Heart left ventricle (tissue), 11 donors: ENCODE measurements around the gene METTL2A. TPM values are rescaled to one million over a fixed set of nuclear protein-coding genes. Genes with fewer than 3 reads are reported as not detected.

Experiments
- polyA plus RNA-seq, 2 donors: library from polyadenylated mRNA; stranded (reverse); fragments of 200-250 nt; gene quantifications; one replicate each; pipeline ENCODE4 v1.2.3, GENCODE V29; 2013
- total RNA-seq, 9 donors: library from RNA; depleted of rRNA in 2 of 9; stranded (reverse); fragments of >200 nt in 2 of 9; fragmentation: NEBNext Ultra II Directional in 3 of 9; extraction: Animal tissue kit (Norgen Biotek cat#: 25700) in 3 of 9; gene quantifications; one replicate each; pipeline versions ENCODE4 v1.1.0 to v1.2.4, GENCODE V29; 2016 to 2023
- donor health status: ischemic (EF 13 %, LVEDD 7.1; RV severe dilation, severe dysfunction).
- donor health status: healthy with polysubstance abuse.
- donor health status: DM: no; HTN: yes; CAD: no.
- donor health status: DM: no; HTN: no; CAD: no.
- donor health status: ischemic (EF 25% LVEDD 5.7; RV mildly dilated, moderate dysfunction).
- donor health status: healthy.
- donor health status: DM: yes; HTN: yes; CAD: no.
- donor health status: PGD.
- donor health status: nonischemic (EF 23%, LVEDD 6.1; RV moderate dilation, normal function).

METTL2A gene
- total and polyA plus RNA-seq, 11 donors = 7.9 to 24.5 (median 15.3) TPM

Other genes starting within 250 kb of the METTL2A start
- gene EFCAB3, start 43.3 kb upstream of the METTL2A start, total RNA-seq = not detected
- gene EFCAB3, start 43.3 kb upstream of the METTL2A start, polyA plus RNA-seq = not detected
- gene TLK2, start 54.9 kb downstream of the METTL2A start, total RNA-seq = 10 to 100 TPM; 24.5 to 36.8 (median 29.6) TPM
- 10 to 100 TPM; 11.0 to 20.5 TPM for gene TLK2, start 54.9 kb downstream of the METTL2A start, polyA plus RNA-seq
- 10 to 100 TPM; 13.4 to 50.8 (median 23.3) TPM for gene MRC2, start 203.8 kb downstream of the METTL2A start, total RNA-seq
- 10 to 100 TPM; 13.1 to 15.0 TPM for gene MRC2, start 203.8 kb downstream of the METTL2A start, polyA plus RNA-seq